Trophoblast cell (in vitro differentiated cells and primary cell): Measurements from ENCODE around the gene SLC35F4.

Experiments
- DNase-seq, 2 donors: peaks; one replicate each; pipeline ENCODE4 v3.0.0-alpha.2; 2016
- H2AFZ ChIP-seq: 2 replicates; pipeline ENCODE4 v1.6.1; 2013; ENCODE audit warnings: low read length, moderate library complexity, mild to moderate bottlenecking; ENCODE audit not compliant: insufficient read depth, poor library complexity
- H2AK5ac ChIP-seq: 2 replicates; pipeline ENCODE4 v1.6.1; 2013; ENCODE audit warnings: mild to moderate bottlenecking, low read length
- H2BK120ac ChIP-seq: 2 replicates; pipeline ENCODE4 v1.6.1; 2013; ENCODE audit warnings: low read length, mild to moderate bottlenecking, moderate library complexity; ENCODE audit not compliant: insufficient read depth, poor library complexity
- H2BK12ac ChIP-seq: 2 replicates; pipeline ENCODE4 v1.6.1; 2013; ENCODE audit warnings: mild to moderate bottlenecking, low read length, moderate library complexity
- H2BK5ac ChIP-seq: 2 replicates; pipeline ENCODE4 v1.6.1; 2013; ENCODE audit warnings: low read length, low read depth, moderate library complexity, mild to moderate bottlenecking; ENCODE audit not compliant: poor library complexity
- H3K14ac ChIP-seq: 2 replicates; pipeline ENCODE4 v1.6.1; 2013; ENCODE audit warnings: mild to moderate bottlenecking, low read length
- H3K18ac ChIP-seq: 2 replicates; pipeline ENCODE4 v1.6.1; 2013; ENCODE audit warnings: mild to moderate bottlenecking, low read length
- H3K23ac ChIP-seq: 2 replicates; pipeline ENCODE4 v1.6.1; 2013; ENCODE audit warnings: low read length
- H3K27ac ChIP-seq: 2 replicates; pipeline ENCODE4 v1.5.1; 2013; ENCODE audit warnings: low read depth, mild to moderate bottlenecking, inconsistent platforms, low read length, moderate library complexity
- H3K27me3 ChIP-seq: 2 replicates; pipeline ENCODE4 v1.6.1; 2013; ENCODE audit warnings: inconsistent platforms, mild to moderate bottlenecking, low read length, moderate library complexity; ENCODE audit not compliant: insufficient read depth
- H3K36me3 ChIP-seq, 2 experiments: 1 replicate in 1 of 2; 2 replicates in 1 of 2; pipeline ENCODE4 v1.6.1; 2013; ENCODE audit warnings: low read length in 2 of 2, mild to moderate bottlenecking in 2 of 2, moderate library complexity in 1 of 2; ENCODE audit not compliant: insufficient read depth in 2 of 2, control insufficient read depth in 1 of 2
- H3K4ac ChIP-seq: 2 replicates; pipeline ENCODE4 v1.6.1; 2013; ENCODE audit warnings: low read depth, mild to moderate bottlenecking, low read length, moderate library complexity
- H3K4me1 ChIP-seq, 2 experiments: 1 replicate in 1 of 2; 2 replicates in 1 of 2; pipeline ENCODE4 v1.6.1; 2013; ENCODE audit warnings: low read length in 2 of 2, mild to moderate bottlenecking in 2 of 2, moderate library complexity in 1 of 2; ENCODE audit not compliant: insufficient read depth in 2 of 2, control insufficient read depth in 1 of 2
- H3K4me2 ChIP-seq: 2 replicates; pipeline ENCODE4 v1.6.1; 2013; ENCODE audit warnings: inconsistent platforms, mild to moderate bottlenecking, low read length, moderate library complexity
- H3K4me3 ChIP-seq: 2 replicates; pipeline ENCODE4 v1.5.1; 2013; ENCODE audit warnings: mild to moderate bottlenecking, low read depth, low read length, inconsistent platforms
- H3K79me1 ChIP-seq: one replicate; pipeline ENCODE4 v1.6.1; 2013; ENCODE audit warnings: low read length
- H3K79me2 ChIP-seq: 2 replicates; pipeline ENCODE4 v1.6.1; 2013; ENCODE audit warnings: low read length, mild to moderate bottlenecking; ENCODE audit not compliant: control insufficient read depth, insufficient read depth, poor library complexity
- H3K9ac ChIP-seq: 2 replicates; pipeline ENCODE4 v1.6.1; 2013; ENCODE audit warnings: mild to moderate bottlenecking, low read length
- H3K9me3 ChIP-seq: 2 replicates; pipeline ENCODE4 v1.6.1; 2013; ENCODE audit warnings: low read depth, mild to moderate bottlenecking, control low read depth, inconsistent platforms, low read length; ENCODE audit not compliant: insufficient read depth
- H4K12ac ChIP-seq: 2 replicates; pipeline ENCODE4 v1.6.1; 2013; ENCODE audit warnings: low read depth, mild to moderate bottlenecking, low read length, moderate library complexity
- H4K8ac ChIP-seq: 2 replicates; pipeline ENCODE4 v1.6.1; 2013; ENCODE audit warnings: low read depth, mild to moderate bottlenecking, low read length, moderate library complexity
- H4K91ac ChIP-seq: one replicate; pipeline ENCODE4 v1.6.1; 2013; ENCODE audit warnings: low read depth, mild to moderate bottlenecking, low read length, moderate library complexity
- WGBS: extraction: QIAGEN DNeasy Blood & Tissue Kit; methylation state at CpG from one replicate; pipeline ENCODE4 v1.1.7; 2013; ENCODE audit warnings: missing lambda C conversion rate; ENCODE audit not compliant: insufficient read length, insufficient coverage; ENCODE audit errors: extremely low coverage; 5-methylcytosine and 5-hydroxymethylcytosine counted together

SLC35F4 gene

GRCh38 chr14:57835766-57836165, 30.1 kb downstream of the SLC35F4 start:
- no peak overlapping the region for H4K12ac ChIP-seq
- H3K27ac ChIP-seq: no peak overlapping the region
- H3K18ac ChIP-seq: no peak overlapping the region
- no peaks in the 10 kb centered on the region for H3K79me2 ChIP-seq
- H2BK120ac ChIP-seq: no peak overlapping the region
- DNase-seq: no peak
- H3K9ac ChIP-seq: no peak overlapping the region
- no peak overlapping the region for H2BK12ac ChIP-seq
- no peaks in the 10 kb centered on the region for H3K4me1 ChIP-seq
- no peak overlapping the region for H3K4me3 ChIP-seq
- no peak overlapping the region for H3K14ac ChIP-seq
- no peak overlapping the region for H3K4me2 ChIP-seq
- H4K8ac ChIP-seq: no peak overlapping the region
- no peak overlapping the region for H2AFZ ChIP-seq
- no peaks in the 10 kb centered on the region for H3K36me3 ChIP-seq
- H3K27me3 ChIP-seq: no peaks in the 10 kb centered on the region
- H4K91ac ChIP-seq: no peak overlapping the region
- H2AK5ac ChIP-seq: no peak overlapping the region
- H3K79me1 ChIP-seq: no peaks in the 10 kb centered on the region
- no peak overlapping the region for H3K4ac ChIP-seq
- WGBS: no CpG with 5 or more reads among the region's 2 CpGs
- no peak overlapping the region for H2BK5ac ChIP-seq
- H3K23ac ChIP-seq: no peak overlapping the region
- no peaks in the 10 kb centered on the region for H3K9me3 ChIP-seq

- Histone ChIP-seq H3K14ac (no peak overlapping the region), H3K9ac (no peak overlapping the region), H3K23ac (no peak overlapping the region), H3K9me3 (no peaks in the 10 kb centered on the region), H2BK5ac (no peak overlapping the region), H4K91ac (no peak overlapping the region), H3K79me2 (no peaks in the 10 kb centered on the region), H3K27ac (no peak overlapping the region), H3K18ac (no peak overlapping the region), H3K36me3 (no peaks in the 10 kb centered on the region), H2BK12ac (no peak overlapping the region), H3K79me1 (no peaks in the 10 kb centered on the region), H3K27me3 (no peaks in the 10 kb centered on the region), H4K8ac (no peak overlapping the region), H2AK5ac (no peak overlapping the region), H3K4me3 (no peak overlapping the region), H4K12ac (no peak overlapping the region), H3K4me2 (no peak overlapping the region), H2BK120ac (no peak overlapping the region), H3K4ac (no peak overlapping the region), H2AFZ (no peak overlapping the region), H3K4me1 (no peaks in the 10 kb centered on the region)
- WGBS: no CpG with 5 or more reads among the region's 3 CpGs
- no peak for DNase-seq
These were observed 30.9 kb downstream of the SLC35F4 start for GRCh38 chr14:57834961-57835360.

GRCh38 chr14:57834001-57834598, 31.8 kb downstream of the SLC35F4 start:
- H2BK5ac ChIP-seq: no peak overlapping the region
- no peaks in the 10 kb centered on the region for H3K79me1 ChIP-seq
- H3K4me2 ChIP-seq: no peak overlapping the region
- no peak overlapping the region for H3K9ac ChIP-seq
- H3K23ac ChIP-seq: no peak overlapping the region
- no peaks in the 10 kb centered on the region for H3K36me3 ChIP-seq
- no peak overlapping the region for H3K4ac ChIP-seq
- H4K91ac ChIP-seq: no peak overlapping the region
- no peaks in the 10 kb centered on the region for H3K27me3 ChIP-seq
- no peak overlapping the region for H2AK5ac ChIP-seq
- H3K18ac ChIP-seq: no peak overlapping the region
- no peak overlapping the region for H3K27ac ChIP-seq
- no peaks in the 10 kb centered on the region for H3K79me2 ChIP-seq
- no peak overlapping the region for H4K8ac ChIP-seq
- no peak overlapping the region for H3K14ac ChIP-seq
- H2AFZ ChIP-seq: no peak overlapping the region
- no peak overlapping the region for H4K12ac ChIP-seq
- no peak for DNase-seq
- no CpG with 5 or more reads among the region's 1 CpG for WGBS
- H3K9me3 ChIP-seq: no peaks in the 10 kb centered on the region
- no peaks in the 10 kb centered on the region for H3K4me1 ChIP-seq
- no peak overlapping the region for H2BK12ac ChIP-seq
- no peak overlapping the region for H3K4me3 ChIP-seq
- H2BK120ac ChIP-seq: no peak overlapping the region

DNA sequence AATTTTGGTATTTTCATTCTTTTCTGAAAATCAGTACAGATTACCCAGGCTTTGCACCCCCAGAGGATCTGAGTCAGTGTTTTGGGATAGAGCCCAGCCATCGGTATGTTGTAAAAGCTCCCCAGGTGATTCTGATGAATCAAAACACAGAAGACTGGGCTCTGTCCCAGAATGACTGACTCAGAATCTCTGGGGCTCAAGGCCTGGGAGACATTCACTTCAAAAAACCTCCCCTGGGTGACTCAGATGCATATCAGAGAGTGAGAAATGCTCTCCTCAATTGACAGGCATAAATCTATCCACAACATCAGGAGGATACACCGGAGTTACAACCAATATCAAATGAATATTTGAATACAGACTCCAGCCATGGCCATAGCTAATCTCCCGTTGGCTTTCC, 32.6 kb downstream of the SLC35F4 start:
- no CpG with 5 or more reads among the region's 3 CpGs for WGBS
- H4K91ac ChIP-seq: no peak overlapping the region
- H3K4me1 ChIP-seq: no peaks in the 10 kb centered on the region
- no peaks in the 10 kb centered on the region for H3K36me3 ChIP-seq
- no peak overlapping the region for H3K14ac ChIP-seq
- no peak overlapping the region for H3K4ac ChIP-seq
- no peak overlapping the region for H2BK5ac ChIP-seq
- no peaks in the 10 kb centered on the region for H3K79me2 ChIP-seq
- H3K27ac ChIP-seq: no peak overlapping the region
- no peak overlapping the region for H2BK120ac ChIP-seq
- no peak overlapping the region for H2AK5ac ChIP-seq
- no peaks in the 10 kb centered on the region for H3K79me1 ChIP-seq
- no peak overlapping the region for H2BK12ac ChIP-seq
- no peak overlapping the region for H4K8ac ChIP-seq
- no peak overlapping the region for H3K18ac ChIP-seq
- no peak overlapping the region for H3K4me2 ChIP-seq
- no peaks in the 10 kb centered on the region for H3K27me3 ChIP-seq
- no peak overlapping the region for H3K9ac ChIP-seq
- H2AFZ ChIP-seq: no peak overlapping the region
- no peaks in the 10 kb centered on the region for H3K9me3 ChIP-seq
- no peak overlapping the region for H3K23ac ChIP-seq
- no peak overlapping the region for H3K4me3 ChIP-seq
- no peak for DNase-seq
- no peak overlapping the region for H4K12ac ChIP-seq
